Left lung (tissue), 10 donors: ENCODE results near the gene MGAT5B. TPM values are rescaled to one million over a fixed set of nuclear protein-coding genes. Genes with fewer than 3 reads are reported as not detected.
A peak's percentile ranks its signal among the peaks of the same experiment; 100 is the strongest.

Experiments
- ATAC-seq: fragments of 200-7000 bp; cut with Tn5 transposase; one replicate; pipeline ENCODE4 v1.9.1; 2020; ENCODE audit warnings: moderate library complexity
- DNase-seq, 4 donors: peaks; one replicate each; pipeline ENCODE4 v3.0.0-alpha.2; 2013 to 2020
- H3K27ac ChIP-seq, 2 donors: fragments of 200-600 bp; sonication (generic) in 1 of 2; one replicate each; pipeline versions ENCODE4 v1.5.0 to v1.8.0; 2020 to 2021
- H3K27me3 ChIP-seq, 2 donors: fragments of 200-600 bp; sonication (generic) in 1 of 2; one replicate each; pipeline versions ENCODE4 v1.5.0 to v1.8.0; 2020 to 2021
- H3K36me3 ChIP-seq, 2 donors: fragments of 200-600 bp; sonication (generic) in 1 of 2; one replicate each; pipeline versions ENCODE4 v1.5.0 to v1.8.0; 2020 to 2021
- H3K4me1 ChIP-seq, 2 donors: fragments of 200-600 bp; one replicate each; pipeline ENCODE4 v1.8.0; 2021
- H3K4me3 ChIP-seq, 2 donors: fragments of 200-600 bp; sonication (generic) in 1 of 2; one replicate each; pipeline versions ENCODE4 v1.5.0 to v1.8.0; 2020 to 2021; ENCODE audit warnings: mild to moderate bottlenecking in 1 of 2
- H3K9me3 ChIP-seq, 2 donors: fragments of 200-600 bp; sonication (generic) in 1 of 2; one replicate each; pipeline versions ENCODE4 v1.5.0 to v1.8.0; 2020 to 2021
- intact Hi-C, 2 donors: fragments of 100-400 bp; cut with DNase I; formaldehyde crosslinking; loops; one replicate each; pipeline versions ENCODE4 v1.11.2 to v1.14.2; 2022
- polyA plus RNA-seq, 6 donors: library from polyadenylated mRNA; unstranded; fragments of 120-200 nt; gene quantifications; one replicate each; pipeline ENCODE4 v1.2.1, GENCODE V29; 2013; ENCODE audit not compliant: insufficient read length in 6 of 6
- total RNA-seq, 2 donors: library from RNA; stranded (reverse); fragmentation: NEBNext Ultra II Directional; extraction: Animal tissue kit (Norgen Biotek cat#: 25700); gene quantifications; one replicate each; pipeline ENCODE4 v1.2.1, GENCODE V29; 2021
- TF ChIP-seq, protein P1 (sequence below), 2 donors: fragments of 200-600 bp; sonication (generic) in 1 of 2; IDR thresholded peaks; one replicate each; pipeline versions ENCODE4 v1.5.0 to v1.8.0; 2021; ENCODE audit warnings: antibody characterized with exemption in 2 of 2
- donor health status: DM: no; HTN: yes; CAD: no.
- donor health status: DM: no; HTN: no; CAD: no.

Gene MGAT5B
- total and polyA plus RNA-seq, 8 donors, result 1.0 to 1.9 (median 1.3) TPM

DNA sequence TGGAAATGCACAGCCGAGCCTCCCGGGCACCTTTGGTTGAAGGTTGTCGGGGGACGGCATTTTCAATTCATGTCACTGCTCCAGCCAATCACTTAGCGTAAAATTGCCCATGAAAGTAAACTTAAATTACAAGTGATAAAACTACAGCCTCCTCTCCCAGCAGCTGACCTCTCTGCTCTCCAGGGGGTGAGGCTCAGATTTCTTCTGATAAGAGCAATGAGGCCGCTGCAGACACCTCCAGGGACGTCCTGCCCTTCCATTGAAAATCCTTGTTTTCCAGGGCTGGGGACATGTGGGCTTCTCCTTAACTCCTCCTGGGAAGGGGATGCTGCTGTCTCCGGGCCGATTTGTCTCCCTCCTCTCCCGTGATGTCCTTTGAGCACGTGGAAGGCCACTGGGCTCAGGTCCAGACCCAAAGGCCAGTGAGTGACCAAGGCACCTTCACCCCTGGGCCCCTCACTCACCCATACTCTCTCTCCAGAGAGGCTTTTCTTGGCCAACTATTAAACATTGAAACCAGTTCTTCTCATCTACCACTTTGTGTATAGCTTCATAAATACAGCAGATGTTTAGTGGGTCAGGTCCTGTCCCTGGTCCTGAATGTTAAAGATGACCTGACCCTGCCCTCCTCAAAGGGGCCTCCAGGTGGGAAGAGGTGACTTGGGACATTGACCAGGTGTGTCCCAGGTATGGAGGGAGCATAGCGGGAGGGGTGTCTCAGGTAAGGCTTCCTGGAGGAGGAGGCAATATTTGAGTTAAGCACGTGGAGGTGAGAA lies 52.3 kb downstream of the MGAT5B start:
- intact Hi-C loops, result no loop called here
- no peaks in the 10 kb centered on the region for H3K4me1 ChIP-seq
- H3K27ac ChIP-seq, result no peak overlapping the region
- H3K36me3 ChIP-seq, result no peaks in the 10 kb centered on the region
- no peak for ATAC-seq
- H3K27me3 ChIP-seq, result peaks cover 0 to 68% of the 10 kb centered on the region in 2 donors
- TF ChIP-seq, protein P1, sequence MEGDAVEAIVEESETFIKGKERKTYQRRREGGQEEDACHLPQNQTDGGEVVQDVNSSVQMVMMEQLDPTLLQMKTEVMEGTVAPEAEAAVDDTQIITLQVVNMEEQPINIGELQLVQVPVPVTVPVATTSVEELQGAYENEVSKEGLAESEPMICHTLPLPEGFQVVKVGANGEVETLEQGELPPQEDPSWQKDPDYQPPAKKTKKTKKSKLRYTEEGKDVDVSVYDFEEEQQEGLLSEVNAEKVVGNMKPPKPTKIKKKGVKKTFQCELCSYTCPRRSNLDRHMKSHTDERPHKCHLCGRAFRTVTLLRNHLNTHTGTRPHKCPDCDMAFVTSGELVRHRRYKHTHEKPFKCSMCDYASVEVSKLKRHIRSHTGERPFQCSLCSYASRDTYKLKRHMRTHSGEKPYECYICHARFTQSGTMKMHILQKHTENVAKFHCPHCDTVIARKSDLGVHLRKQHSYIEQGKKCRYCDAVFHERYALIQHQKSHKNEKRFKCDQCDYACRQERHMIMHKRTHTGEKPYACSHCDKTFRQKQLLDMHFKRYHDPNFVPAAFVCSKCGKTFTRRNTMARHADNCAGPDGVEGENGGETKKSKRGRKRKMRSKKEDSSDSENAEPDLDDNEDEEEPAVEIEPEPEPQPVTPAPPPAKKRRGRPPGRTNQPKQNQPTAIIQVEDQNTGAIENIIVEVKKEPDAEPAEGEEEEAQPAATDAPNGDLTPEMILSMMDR (IDR thresholded peaks at IDR 0.05), result no peak
- DNase-seq, result peak in 1 of 4 donors; percentile 6
- H3K9me3 ChIP-seq, result no peaks in the 10 kb centered on the region
- H3K4me3 ChIP-seq, result no peak overlapping the region

DNA sequence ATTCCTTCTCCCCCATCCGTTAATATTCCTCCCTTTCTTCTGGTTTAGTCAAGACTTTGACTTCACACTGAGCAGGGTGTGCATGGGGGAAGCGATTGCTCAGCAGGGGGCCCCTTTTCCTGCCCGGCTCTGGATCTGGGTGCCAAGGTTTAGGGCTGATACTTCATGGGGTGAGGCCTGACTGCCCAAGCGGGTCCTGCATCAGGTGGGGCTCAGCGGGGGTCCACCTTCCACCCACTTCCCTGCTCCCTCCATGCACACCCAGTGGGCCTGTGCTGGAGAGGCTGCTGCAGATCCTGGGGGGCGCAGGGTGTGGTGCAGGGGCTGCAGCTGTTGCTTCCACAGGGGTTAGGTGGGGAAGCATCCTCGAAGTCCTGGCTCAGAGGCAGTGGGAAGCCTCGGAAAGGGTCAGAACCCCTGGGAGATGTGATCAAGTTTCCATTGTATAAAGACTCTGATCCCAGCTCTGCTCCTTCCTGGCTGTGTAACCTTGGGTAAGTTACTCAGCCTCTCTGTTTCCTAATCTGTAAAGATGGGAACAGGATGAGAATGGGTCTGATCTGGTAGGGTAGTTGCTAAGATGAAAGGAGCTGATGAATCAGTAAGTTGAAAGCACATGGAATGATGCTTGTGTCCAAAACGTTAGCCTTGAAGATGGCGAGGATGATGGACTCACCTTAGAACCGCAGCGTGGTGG lies 53.3 kb downstream of the MGAT5B start:
- no peaks in the 10 kb centered on the region for H3K36me3 ChIP-seq
- no peaks in the 10 kb centered on the region for H3K9me3 ChIP-seq
- intact Hi-C loops, result no loop called here
- no peak overlapping the region for H3K4me3 ChIP-seq
- peaks cover 0 to 59% of the 10 kb centered on the region in 2 donors for H3K27me3 ChIP-seq
- H3K27ac ChIP-seq, result no peak overlapping the region
- DNase-seq (peak in 1 of 4 donors; percentile 46), ATAC-seq (no peak)
- H3K4me1 ChIP-seq, result no peaks in the 10 kb centered on the region
- TF ChIP-seq, protein P1 (IDR thresholded peaks at IDR 0.05), result no peak

DNA sequence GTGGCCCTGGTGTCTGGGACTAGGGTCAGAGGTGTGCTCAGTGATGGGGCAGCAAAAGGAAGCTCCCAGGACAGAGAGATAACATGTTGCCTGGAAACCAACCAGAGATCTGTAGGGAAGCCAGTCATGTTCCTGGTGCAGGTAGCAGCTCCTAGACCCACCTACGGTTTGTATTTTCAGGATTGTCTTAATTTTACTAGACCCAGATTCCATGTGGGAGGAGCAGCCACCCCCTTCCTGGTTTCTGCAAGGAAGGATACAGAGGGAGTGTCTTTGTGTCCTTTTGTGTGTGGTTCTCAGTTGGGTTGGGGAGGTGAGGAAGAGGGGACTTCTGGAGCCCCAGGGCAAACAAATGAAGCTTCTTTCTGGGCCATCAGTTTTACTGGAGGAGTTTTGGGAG lies 53.9 kb downstream of the MGAT5B start:
- Histone ChIP-seq H3K27ac (no peak overlapping the region), H3K27me3 (peaks cover 0 to 54% of the 10 kb centered on the region in 2 donors), H3K36me3 (no peaks in the 10 kb centered on the region), H3K9me3 (no peaks in the 10 kb centered on the region), H3K4me3 (no peak overlapping the region), H3K4me1 (no peaks in the 10 kb centered on the region)
- ATAC-seq (no peak), DNase-seq (no peak)
- intact Hi-C loops, result no loop called here
- TF ChIP-seq, protein P1 (IDR thresholded peaks at IDR 0.05), result no peak

DNA sequence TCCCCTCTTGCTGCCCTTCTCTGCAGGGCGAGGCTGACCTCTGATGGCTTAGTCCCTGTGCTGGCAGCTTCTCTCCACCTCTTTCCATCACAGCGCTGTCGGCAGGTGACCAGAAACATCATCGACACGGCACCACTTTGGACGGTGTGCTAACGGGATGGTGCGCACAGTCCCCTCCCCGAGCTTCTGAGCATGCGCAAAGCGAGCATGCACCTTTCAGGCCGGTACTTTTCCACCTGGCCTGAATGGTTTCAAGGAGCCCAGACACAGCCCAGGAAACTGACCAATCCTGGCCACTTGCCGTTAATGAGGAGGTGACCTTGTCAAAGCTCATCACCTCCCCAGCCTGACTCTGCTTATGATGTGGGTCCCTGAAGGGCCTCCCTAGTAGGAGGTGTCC lies 54.8 kb downstream of the MGAT5B start:
- no peak for ATAC-seq
- H3K9me3 ChIP-seq, result no peaks in the 10 kb centered on the region
- TF ChIP-seq, protein P1 (IDR thresholded peaks at IDR 0.05), result no peak
- DNase-seq, result peak in 1 of 4 donors; percentile 34
- H3K36me3 ChIP-seq, result no peaks in the 10 kb centered on the region
- H3K4me1 ChIP-seq, result no peaks in the 10 kb centered on the region
- no peak overlapping the region for H3K4me3 ChIP-seq
- intact Hi-C loops, result no loop called here
- H3K27me3 ChIP-seq, result peaks cover 0 to 49% of the 10 kb centered on the region in 2 donors
- no peak overlapping the region for H3K27ac ChIP-seq

DNA sequence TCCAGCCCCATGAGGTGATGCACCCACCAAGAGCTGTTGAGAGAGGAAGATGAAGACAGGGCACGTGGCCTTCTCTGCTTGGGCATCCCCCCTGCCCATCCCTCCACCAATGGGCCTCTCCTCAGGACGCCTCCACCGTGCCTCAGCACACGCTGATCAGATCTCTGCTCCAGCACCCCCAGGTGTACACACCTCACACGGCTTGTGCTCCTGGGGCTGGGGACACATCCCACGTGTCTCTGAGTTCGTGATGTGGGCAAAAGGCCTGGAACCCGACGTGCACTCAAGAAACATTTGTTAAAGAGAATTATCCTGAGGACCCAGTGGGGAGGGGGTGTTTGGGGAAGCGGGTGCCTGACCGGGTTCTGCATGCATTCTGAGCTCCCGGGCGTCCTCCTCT lies 55.3 kb downstream of the MGAT5B start:
- intact Hi-C loops, result no loop called here
- Histone ChIP-seq H3K4me1 (no peaks in the 10 kb centered on the region), H3K27me3 (peaks cover 0 to 44% of the 10 kb centered on the region in 2 donors), H3K9me3 (no peaks in the 10 kb centered on the region), H3K27ac (no peak overlapping the region), H3K36me3 (no peaks in the 10 kb centered on the region), H3K4me3 (no peak overlapping the region)
- ATAC-seq (no peak), DNase-seq (peak in 1 of 4 donors; percentile 55)
- TF ChIP-seq, protein P1 (IDR thresholded peaks at IDR 0.05), result no peak
